Psoas muscle (tissue), 8 donors: ENCODE results near the gene KANK4. TPM values are rescaled to one million over a fixed set of nuclear protein-coding genes. Genes with fewer than 3 reads are reported as not detected.

Source experiments
- ATAC-seq, 4 donors: fragments of 200-7000 bp; cut with Tn5 transposase; one replicate each; pipeline ENCODE4 v1.9.1; 2020; ENCODE audit warnings: moderate library complexity in 3 of 4, mild to moderate bottlenecking in 2 of 4
- DNase-seq, 2 donors: peaks; one replicate each; pipeline ENCODE4 v3.0.0-alpha.2; 2020
- H3K27ac ChIP-seq: fragments of 200-600 bp; one replicate; pipeline ENCODE4 v1.8.0; 2022
- H3K27me3 ChIP-seq, 3 donors: fragments of 200-600 bp in 1 of 3; one replicate each; pipeline versions ENCODE4 v1.6.1 to v1.8.0; 2013 to 2022; ENCODE audit warnings: low read length in 2 of 3, mild to moderate bottlenecking in 2 of 3, moderate library complexity in 1 of 3; ENCODE audit not compliant: insufficient read depth in 3 of 3
- H3K36me3 ChIP-seq, 2 donors: fragments of 200-600 bp in 1 of 2; one replicate each; pipeline versions ENCODE4 v1.6.1 to v1.8.0; 2013 to 2022; ENCODE audit warnings: low read depth in 1 of 2, mild to moderate bottlenecking in 1 of 2, moderate library complexity in 1 of 2; ENCODE audit not compliant: insufficient read depth in 1 of 2
- H3K4me1 ChIP-seq: fragments of 200-600 bp; one replicate; pipeline ENCODE4 v1.8.0; 2022
- H3K4me3 ChIP-seq: fragments of 200-600 bp; one replicate; pipeline ENCODE4 v1.8.0; 2022; ENCODE audit warnings: mild to moderate bottlenecking
- H3K9me3 ChIP-seq: fragments of 200-600 bp; one replicate; pipeline ENCODE4 v1.8.0; 2022
- WGBS, 3 donors: extraction: QIAGEN DNeasy Blood & Tissue Kit; methylation state at CpG; one replicate each; pipeline versions ENCODE4 v1.1.6 to v1.1.7; 2013; 5-methylcytosine and 5-hydroxymethylcytosine counted together
- intact Hi-C, 2 donors: fragments of 100-400 bp; cut with DNase I; formaldehyde crosslinking; loops; one replicate each; pipeline versions ENCODE4 v1.11.0 to v1.14.2; 2022
- polyA plus RNA-seq, 3 donors: library from polyadenylated mRNA; stranded (reverse); fragments of 200-250 nt; gene quantifications; one replicate each; pipeline ENCODE4 v1.2.3, GENCODE V29; 2013
- total RNA-seq, 4 donors: library from RNA; stranded (reverse); fragmentation: NEBNext Ultra II Directional in 2 of 4; extraction: Animal tissue kit (Norgen Biotek cat#: 25700) in 2 of 4; gene quantifications; one replicate each; pipeline versions ENCODE4 v1.2.1 to v1.2.4, GENCODE V29; 2021 to 2023
- TF ChIP-seq, protein P1 (sequence below): fragments of 200-600 bp; IDR thresholded peaks from one replicate; pipeline ENCODE4 v1.8.0; 2022; ENCODE audit warnings: antibody characterized with exemption
- donor health status: healthy with polysubstance abuse.
- donor health status: DM: no; HTN: no; CAD: no; lungs with moderate emphysema.
- donor health status: Bipolar disorder and iron deficiency.
- donor health status: healthy.
- donor health status: DM: yes; HTN: yes; CAD: no.
- donor health status: DM: no; HTN: no; CAD: no.
- donor health status: DM: no; HTN: no; CAD: no.
- donor health status: DM: yes; HTN: yes; CAD: no.

KANK4 gene
- total and polyA plus RNA-seq, 7 donors: 0.09 to 1.1 (median 0.17) TPM; not detected in 3

DNA sequence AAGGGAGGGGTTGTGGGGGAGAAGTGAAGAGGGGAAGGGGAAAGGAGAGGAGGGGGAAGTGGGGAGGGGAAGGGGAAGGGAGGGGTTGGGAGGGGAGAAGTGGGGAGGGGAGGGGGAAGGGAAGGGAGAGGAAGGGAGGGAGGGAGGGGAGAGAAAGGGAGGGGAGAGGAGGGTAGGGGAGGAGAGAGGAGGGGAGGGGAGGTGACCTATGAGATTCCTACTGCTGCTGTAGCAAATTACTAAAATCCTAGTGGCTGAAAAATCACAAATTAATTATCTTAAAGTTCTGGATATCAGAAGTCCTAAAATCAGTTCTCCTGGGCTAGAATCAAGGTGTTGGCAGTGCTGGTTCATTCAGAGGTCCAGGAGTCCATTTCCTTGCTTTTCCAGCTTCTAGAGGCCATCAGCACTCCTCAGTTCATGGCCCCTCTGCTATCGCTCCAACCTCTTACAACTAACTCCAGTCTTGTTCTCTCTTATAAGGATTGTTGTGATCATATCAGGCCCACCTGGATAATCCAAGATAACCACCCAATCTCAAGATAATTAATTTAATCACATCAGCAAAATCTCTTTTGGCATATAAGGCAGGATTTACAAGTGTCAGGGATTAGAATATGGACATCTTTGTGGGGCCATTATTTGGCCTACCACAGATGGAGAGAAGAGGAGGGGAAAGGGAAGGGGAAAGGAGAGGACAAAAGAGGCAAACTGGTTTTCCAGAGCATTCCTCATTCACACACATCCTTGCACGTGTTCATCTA, 30.4 kb upstream of the KANK4 start:
- DNase-seq (no peak), ATAC-seq (no peak)
- H3K27me3 ChIP-seq: no peaks in the 10 kb centered on the region
- 90 to 94% (median 92%) methylated on average over 2 of the region's 2 CpGs for WGBS, 3 donors
- TF ChIP-seq, protein P1, sequence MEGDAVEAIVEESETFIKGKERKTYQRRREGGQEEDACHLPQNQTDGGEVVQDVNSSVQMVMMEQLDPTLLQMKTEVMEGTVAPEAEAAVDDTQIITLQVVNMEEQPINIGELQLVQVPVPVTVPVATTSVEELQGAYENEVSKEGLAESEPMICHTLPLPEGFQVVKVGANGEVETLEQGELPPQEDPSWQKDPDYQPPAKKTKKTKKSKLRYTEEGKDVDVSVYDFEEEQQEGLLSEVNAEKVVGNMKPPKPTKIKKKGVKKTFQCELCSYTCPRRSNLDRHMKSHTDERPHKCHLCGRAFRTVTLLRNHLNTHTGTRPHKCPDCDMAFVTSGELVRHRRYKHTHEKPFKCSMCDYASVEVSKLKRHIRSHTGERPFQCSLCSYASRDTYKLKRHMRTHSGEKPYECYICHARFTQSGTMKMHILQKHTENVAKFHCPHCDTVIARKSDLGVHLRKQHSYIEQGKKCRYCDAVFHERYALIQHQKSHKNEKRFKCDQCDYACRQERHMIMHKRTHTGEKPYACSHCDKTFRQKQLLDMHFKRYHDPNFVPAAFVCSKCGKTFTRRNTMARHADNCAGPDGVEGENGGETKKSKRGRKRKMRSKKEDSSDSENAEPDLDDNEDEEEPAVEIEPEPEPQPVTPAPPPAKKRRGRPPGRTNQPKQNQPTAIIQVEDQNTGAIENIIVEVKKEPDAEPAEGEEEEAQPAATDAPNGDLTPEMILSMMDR: no peak
- intact Hi-C loops: no loop called here
- H3K27ac ChIP-seq: no peak overlapping the region
- no peaks in the 10 kb centered on the region for H3K9me3 ChIP-seq
- no peaks in the 10 kb centered on the region for H3K4me1 ChIP-seq
- H3K36me3 ChIP-seq: no peaks in the 10 kb centered on the region
- no peak overlapping the region for H3K4me3 ChIP-seq

DNA sequence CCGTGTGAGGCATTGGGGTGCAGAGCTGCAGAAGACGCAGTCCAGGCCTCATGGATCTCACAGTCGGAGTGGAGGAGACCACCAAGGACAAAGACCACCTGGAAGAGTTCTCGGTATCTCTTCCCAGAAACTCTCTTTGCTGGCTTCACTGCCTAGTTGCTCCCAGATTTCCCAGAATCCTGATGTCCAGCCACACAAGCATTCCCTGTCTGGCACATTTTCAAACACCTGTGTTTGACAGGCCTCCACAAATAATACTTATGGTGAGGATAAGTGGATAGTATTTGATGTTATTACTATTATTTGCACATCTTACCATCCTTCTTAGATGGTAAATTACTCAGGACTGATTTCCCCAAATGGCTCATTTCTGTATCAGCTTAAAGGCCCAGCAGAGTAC, 27.7 kb upstream of the KANK4 start:
- WGBS, 3 donors: 73 to 84% (median 77%) methylated on average over 4 of the region's 4 CpGs
- ATAC-seq (no peak), DNase-seq (no peak)
- intact Hi-C loops: no loop called here
- H3K4me1 ChIP-seq: no peaks in the 10 kb centered on the region
- no peaks in the 10 kb centered on the region for H3K9me3 ChIP-seq
- TF ChIP-seq, protein P1: no peak
- no peak overlapping the region for H3K27ac ChIP-seq
- no peaks in the 10 kb centered on the region for H3K36me3 ChIP-seq
- no peaks in the 10 kb centered on the region for H3K27me3 ChIP-seq
- no peak overlapping the region for H3K4me3 ChIP-seq

DNA sequence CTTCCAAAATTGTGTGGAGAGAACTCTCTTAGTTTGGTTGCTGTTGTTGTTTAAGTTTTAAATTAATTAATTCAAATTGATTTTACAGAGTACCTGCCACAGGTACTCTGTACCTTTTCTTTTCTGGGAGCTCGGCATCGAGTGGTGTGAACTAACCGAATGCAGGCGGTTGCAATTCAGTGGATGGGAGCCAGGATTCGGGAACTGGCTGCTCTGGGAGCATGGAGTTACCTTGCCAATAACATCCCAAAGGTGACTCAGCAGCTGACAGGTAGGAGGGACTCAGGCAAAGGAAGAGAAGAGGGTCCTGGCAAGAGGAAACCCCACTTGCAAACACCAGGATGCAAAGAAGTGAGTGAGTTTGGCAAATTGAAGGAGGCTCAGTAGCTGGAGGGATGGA, 24.7 kb upstream of the KANK4 start:
- Histone ChIP-seq H3K27me3 (no peaks in the 10 kb centered on the region), H3K9me3 (no peaks in the 10 kb centered on the region), H3K36me3 (no peaks in the 10 kb centered on the region), H3K4me3 (no peak overlapping the region), H3K4me1 (no peaks in the 10 kb centered on the region), H3K27ac (no peak overlapping the region)
- TF ChIP-seq, protein P1: no peak
- DNase-seq (no peak), ATAC-seq (no peak)
- WGBS, 3 donors: 84 to 96% (median 94%) methylated on average over 5 of the region's 5 CpGs
- intact Hi-C loops: no loop called here

DNA sequence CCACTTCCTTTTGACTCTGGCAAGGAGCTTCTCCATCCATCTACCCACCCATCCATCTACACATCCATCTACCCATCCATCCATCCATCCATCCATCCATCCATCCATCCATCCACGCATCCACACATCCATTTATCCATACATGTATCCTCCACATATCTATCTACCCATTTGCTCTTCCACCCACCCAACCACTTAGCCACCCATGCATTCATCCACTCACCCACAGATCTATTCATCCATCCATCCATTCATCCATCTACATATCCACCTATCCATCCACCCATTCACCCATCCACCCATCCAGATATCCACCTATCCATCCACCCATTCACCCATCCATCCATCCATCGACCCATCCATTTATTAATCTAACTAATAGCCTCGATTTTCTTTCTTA, 23.0 kb upstream of the KANK4 start:
- Histone ChIP-seq H3K36me3 (no peaks in the 10 kb centered on the region), H3K27ac (no peak overlapping the region), H3K9me3 (no peaks in the 10 kb centered on the region), H3K4me3 (no peak overlapping the region), H3K27me3 (no peaks in the 10 kb centered on the region), H3K4me1 (no peaks in the 10 kb centered on the region)
- 95 to 96% (median 96%) methylated on average over 3 of the region's 3 CpGs for WGBS, 3 donors
- ATAC-seq (no peak), DNase-seq (no peak)
- intact Hi-C loops: no loop called here
- TF ChIP-seq, protein P1: no peak

DNA sequence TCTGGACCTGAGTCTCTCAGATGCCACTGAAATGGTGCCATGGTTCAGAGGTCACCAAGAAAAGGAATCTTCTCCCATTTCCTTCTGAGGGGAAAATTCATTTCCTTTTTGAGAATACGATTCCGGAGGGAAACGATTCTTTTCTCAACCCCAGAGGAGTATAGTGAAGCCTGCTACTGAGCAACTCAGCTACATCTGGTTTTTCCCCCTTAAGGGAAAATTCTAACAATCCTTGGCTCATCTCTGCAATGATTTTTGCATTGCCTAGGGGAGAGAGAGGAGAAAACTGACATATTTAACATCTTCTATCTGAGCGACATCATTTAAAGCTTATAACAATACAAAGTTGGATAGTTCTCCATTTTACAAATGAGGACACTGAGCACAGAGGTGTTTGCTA, 22.4 kb upstream of the KANK4 start:
- DNase-seq (no peak), ATAC-seq (no peak)
- H3K4me1 ChIP-seq: no peaks in the 10 kb centered on the region
- no peak overlapping the region for H3K27ac ChIP-seq
- intact Hi-C loops: no loop called here
- H3K4me3 ChIP-seq: no peak overlapping the region
- TF ChIP-seq, protein P1: no peak
- H3K36me3 ChIP-seq: no peaks in the 10 kb centered on the region
- 67 to 72% (median 69%) methylated on average over 4 of the region's 4 CpGs for WGBS, 3 donors
- no peaks in the 10 kb centered on the region for H3K9me3 ChIP-seq
- H3K27me3 ChIP-seq: no peaks in the 10 kb centered on the region
